T-helper 2 cell treated with Interferon-gamma antibody and Interleukin-4, amounts not matched to agents 5 μg/mL and 100 μg/mL, for 36 hours (primary cell): ENCODE measurements around the gene RAB28.

ENCODE experiments used
- DNase-seq: peaks from one replicate; pipeline ENCODE4 v3.0.0; 2021; ENCODE audit warnings: low spot score
- H3K27ac Mint-ChIP-seq: one replicate; pipeline ENCODE4 v1.8.0; 2021; ENCODE audit warnings: mild to moderate bottlenecking, mixed read lengths
- H3K27me3 Mint-ChIP-seq: one replicate; pipeline ENCODE4 v1.8.0; 2021; ENCODE audit warnings: low read depth, mixed read lengths
- H3K36me3 Mint-ChIP-seq: one replicate; pipeline ENCODE4 v1.8.0; 2021; ENCODE audit warnings: low read depth, mixed read lengths
- H3K4me1 Mint-ChIP-seq: one replicate; pipeline ENCODE4 v1.8.0; 2021; ENCODE audit warnings: low read depth, mixed read lengths
- H3K4me3 Mint-ChIP-seq: one replicate; pipeline ENCODE4 v1.8.0; 2022; ENCODE audit warnings: mild to moderate bottlenecking, moderate library complexity, mixed read lengths
- H3K9me3 Mint-ChIP-seq: one replicate; pipeline ENCODE4 v1.8.0; 2021; ENCODE audit warnings: mixed read lengths

Gene RAB28

DNA sequence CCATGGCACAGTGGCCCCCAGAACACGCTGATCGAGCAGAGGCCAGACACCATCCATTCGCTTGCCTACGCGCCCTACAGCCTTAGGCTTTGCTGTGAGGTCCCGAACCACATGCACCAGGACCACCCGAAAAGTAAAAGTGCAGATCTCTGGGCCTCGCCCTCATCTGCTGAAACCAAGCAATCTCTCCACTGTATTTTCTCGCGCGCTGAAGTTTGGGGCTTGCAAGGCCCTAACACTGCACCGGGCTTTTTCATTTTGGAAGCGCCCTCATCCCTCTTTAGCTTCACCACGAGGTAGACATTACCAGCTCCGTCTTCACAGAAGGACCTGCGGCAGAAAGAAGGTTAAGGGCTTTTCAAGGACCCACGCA lies 39.0 kb upstream of the RAB28 start:
- H3K4me1 Mint-ChIP-seq, result peaks cover 4% of the 10 kb centered on the region
- H3K9me3 Mint-ChIP-seq, result peaks cover 4% of the 10 kb centered on the region
- no peak overlapping the region for H3K27ac Mint-ChIP-seq
- no peak for DNase-seq
- H3K4me3 Mint-ChIP-seq, result no peak overlapping the region
- H3K27me3 Mint-ChIP-seq, result peaks cover 80% of the 10 kb centered on the region
- no peaks in the 10 kb centered on the region for H3K36me3 Mint-ChIP-seq

DNA sequence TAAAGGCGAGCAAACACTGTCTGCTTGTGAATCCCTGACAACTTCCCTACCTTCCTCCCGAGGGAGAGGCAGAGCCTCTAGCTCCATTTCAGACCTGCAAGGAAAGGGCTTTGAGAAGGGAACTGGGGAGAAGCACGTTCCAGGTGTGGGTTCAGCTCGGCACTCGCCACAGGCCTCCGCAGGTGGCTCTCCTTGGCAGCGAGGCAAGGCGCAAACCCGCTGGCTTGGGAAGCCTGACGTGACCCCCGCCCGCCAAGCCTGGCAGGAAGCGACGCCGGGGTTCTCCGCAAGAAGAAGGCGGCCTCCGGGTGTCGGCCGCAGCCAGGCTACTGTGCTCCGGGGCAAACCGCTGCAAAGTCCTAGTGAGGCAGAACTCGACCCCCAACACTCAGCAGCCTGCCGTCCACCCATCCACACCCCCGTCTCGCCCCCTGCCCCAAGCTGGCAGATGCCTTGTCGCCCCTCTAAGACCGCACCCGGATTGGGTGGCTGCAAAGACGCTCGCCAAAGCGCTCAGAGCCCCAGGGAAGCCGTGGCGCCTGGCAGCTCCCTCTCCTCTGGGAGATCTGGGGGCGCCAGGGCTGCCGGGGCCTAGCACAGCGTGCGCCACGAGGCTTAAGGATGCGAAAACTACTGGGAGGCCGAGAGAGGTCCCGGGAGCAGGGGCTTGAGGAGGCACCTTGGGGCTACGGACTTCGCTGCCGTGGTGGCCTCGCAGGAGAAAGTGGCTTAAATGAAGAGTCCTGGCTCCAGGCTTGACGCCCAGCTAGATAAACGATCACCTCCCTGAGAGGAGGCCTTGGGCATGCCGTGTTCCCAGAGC lies 38.4 kb upstream of the RAB28 start:
- no peak overlapping the region for H3K27ac Mint-ChIP-seq
- H3K27me3 Mint-ChIP-seq, result peaks cover 77% of the 10 kb centered on the region
- DNase-seq, result no peak
- H3K36me3 Mint-ChIP-seq, result no peaks in the 10 kb centered on the region
- peaks cover 4% of the 10 kb centered on the region for H3K4me1 Mint-ChIP-seq
- H3K9me3 Mint-ChIP-seq, result peaks cover 4% of the 10 kb centered on the region
- H3K4me3 Mint-ChIP-seq, result no peak overlapping the region

- Mint-ChIP-seq H3K27me3 (peaks cover 73% of the 10 kb centered on the region), H3K4me3 (no peak overlapping the region), H3K27ac (no peak overlapping the region), H3K36me3 (no peaks in the 10 kb centered on the region), H3K4me1 (peaks cover 1% of the 10 kb centered on the region), H3K9me3 (peaks cover 4% of the 10 kb centered on the region)
- no peak for DNase-seq
These were observed 36.9 kb upstream of the RAB28 start for GRCh38 chr4:13521047-13521446.

- no peaks in the 10 kb centered on the region for H3K9me3 Mint-ChIP-seq
- H3K4me3 Mint-ChIP-seq, result no peak overlapping the region
- no peaks in the 10 kb centered on the region for H3K36me3 Mint-ChIP-seq
- H3K27me3 Mint-ChIP-seq, result peaks cover 47% of the 10 kb centered on the region
- no peaks in the 10 kb centered on the region for H3K4me1 Mint-ChIP-seq
- no peak for DNase-seq
- H3K27ac Mint-ChIP-seq, result no peak overlapping the region
These were observed 32.2 kb upstream of the RAB28 start for GRCh38 chr4:13516315-13516860.

DNA sequence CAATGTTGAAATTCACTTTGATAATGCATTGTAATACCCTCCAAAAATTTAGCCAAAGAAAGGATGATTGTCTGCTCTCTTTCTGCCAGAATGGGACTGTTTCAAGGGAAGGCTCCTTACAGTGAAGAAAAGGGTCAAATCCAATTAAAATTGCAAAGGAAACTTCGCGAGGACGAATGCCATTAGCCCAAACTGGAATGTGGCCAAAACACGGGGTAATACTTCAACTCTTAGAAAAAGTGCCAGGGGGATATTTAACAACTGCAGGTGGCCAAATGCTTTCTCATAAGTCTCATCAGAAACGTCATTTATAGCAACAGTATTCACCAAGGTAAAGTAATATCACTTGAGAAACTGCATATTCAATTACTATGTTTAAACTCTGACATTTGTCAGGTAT lies 31.1 kb upstream of the RAB28 start:
- Mint-ChIP-seq H3K4me3 (no peak overlapping the region), H3K27ac (no peak overlapping the region), H3K36me3 (no peaks in the 10 kb centered on the region), H3K4me1 (no peaks in the 10 kb centered on the region), H3K9me3 (no peaks in the 10 kb centered on the region), H3K27me3 (peaks cover 39% of the 10 kb centered on the region)
- no peak for DNase-seq

DNA sequence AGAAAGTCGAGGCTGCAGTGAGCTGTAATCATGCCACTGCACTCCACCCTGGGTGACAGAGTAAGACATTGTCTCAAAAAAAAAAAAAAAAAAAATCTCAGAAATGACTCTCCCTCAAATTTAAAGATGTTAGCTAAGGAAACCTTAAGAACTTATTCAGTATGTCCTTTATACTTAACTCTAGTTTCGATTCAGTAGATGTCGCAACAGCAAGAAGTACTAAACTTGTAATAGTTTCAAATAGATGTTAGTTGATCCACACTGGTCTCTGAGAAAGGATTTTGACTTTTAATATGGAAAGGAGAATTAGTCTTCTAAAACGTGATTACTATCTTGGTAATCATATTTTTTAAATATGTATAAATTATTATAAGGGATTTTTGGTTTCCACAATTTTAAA lies 30.6 kb upstream of the RAB28 start:
- no peak for DNase-seq
- Mint-ChIP-seq H3K27ac (no peak overlapping the region), H3K4me1 (no peaks in the 10 kb centered on the region), H3K36me3 (no peaks in the 10 kb centered on the region), H3K27me3 (peaks cover 38% of the 10 kb centered on the region), H3K9me3 (no peaks in the 10 kb centered on the region), H3K4me3 (no peak overlapping the region)

- H3K4me1 Mint-ChIP-seq, result no peaks in the 10 kb centered on the region
- H3K36me3 Mint-ChIP-seq, result no peaks in the 10 kb centered on the region
- no peak overlapping the region for H3K27ac Mint-ChIP-seq
- peaks cover 27% of the 10 kb centered on the region for H3K27me3 Mint-ChIP-seq
- no peak overlapping the region for H3K4me3 Mint-ChIP-seq
- no peaks in the 10 kb centered on the region for H3K9me3 Mint-ChIP-seq
- no peak for DNase-seq
These were observed 27.0 kb upstream of the RAB28 start for GRCh38 chr4:13511101-13511500.

- Mint-ChIP-seq H3K36me3 (no peaks in the 10 kb centered on the region), H3K27me3 (peaks cover 25% of the 10 kb centered on the region), H3K4me1 (no peaks in the 10 kb centered on the region), H3K4me3 (no peak overlapping the region), H3K27ac (no peak overlapping the region), H3K9me3 (no peaks in the 10 kb centered on the region)
- no peak for DNase-seq
These were observed 25.3 kb upstream of the RAB28 start for GRCh38 chr4:13509442-13509841.

- Mint-ChIP-seq H3K4me1 (no peaks in the 10 kb centered on the region), H3K36me3 (no peaks in the 10 kb centered on the region), H3K27ac (no peak overlapping the region), H3K4me3 (no peak overlapping the region), H3K9me3 (no peaks in the 10 kb centered on the region), H3K27me3 (peaks cover 32% of the 10 kb centered on the region)
- no peak for DNase-seq
These were observed 20.2 kb upstream of the RAB28 start for GRCh38 chr4:13504374-13504773.

- H3K4me3 Mint-ChIP-seq, result no peak overlapping the region
- no peaks in the 10 kb centered on the region for H3K9me3 Mint-ChIP-seq
These were observed 14.3 kb upstream of the RAB28 start for GRCh38 chr4:13498469-13498868.

DNA sequence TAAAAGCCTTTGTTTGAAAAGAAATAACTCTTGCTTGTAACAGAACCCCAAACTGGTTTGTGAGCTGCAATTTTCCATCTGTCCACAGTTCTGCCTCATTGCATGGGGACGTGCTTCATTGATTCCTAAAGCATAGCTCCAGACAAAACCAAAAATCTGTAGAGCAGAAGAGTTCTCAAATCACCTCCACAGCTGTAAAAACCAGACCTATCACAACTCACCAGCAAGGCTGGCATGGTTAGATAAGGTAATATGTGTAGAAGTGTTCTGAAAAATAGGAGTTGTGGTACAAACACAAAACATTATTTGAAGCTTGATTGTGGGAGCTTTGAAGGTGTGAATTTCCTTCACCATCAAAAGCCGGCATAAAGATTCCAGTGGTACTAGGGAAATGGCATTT lies 12.5 kb upstream of the RAB28 start:
- Mint-ChIP-seq H3K36me3 (no peaks in the 10 kb centered on the region), H3K9me3 (no peaks in the 10 kb centered on the region), H3K27ac (no peak overlapping the region)

More at GRCh38 chr4:13498469-13498868, 14.3 kb upstream of the RAB28 start:
- H3K36me3 Mint-ChIP-seq, result no peaks in the 10 kb centered on the region
- peaks cover 34% of the 10 kb centered on the region for H3K27me3 Mint-ChIP-seq
- H3K4me1 Mint-ChIP-seq, result no peaks in the 10 kb centered on the region
- DNase-seq, result no peak
- no peak overlapping the region for H3K27ac Mint-ChIP-seq

GRCh38 chr4:13495753-13496152 lies 11.6 kb upstream of the RAB28 start:
- DNase-seq, result no peak
- Mint-ChIP-seq H3K9me3 (no peaks in the 10 kb centered on the region), H3K36me3 (no peaks in the 10 kb centered on the region), H3K4me3 (no peak overlapping the region), H3K27ac (no peak overlapping the region), H3K27me3 (peaks cover 27% of the 10 kb centered on the region), H3K4me1 (no peaks in the 10 kb centered on the region)

More for the DNA sequence above, 12.5 kb upstream of the RAB28 start:
- Mint-ChIP-seq H3K4me1 (no peaks in the 10 kb centered on the region), H3K4me3 (no peak overlapping the region), H3K27me3 (peaks cover 28% of the 10 kb centered on the region)
- no peak for DNase-seq

DNA sequence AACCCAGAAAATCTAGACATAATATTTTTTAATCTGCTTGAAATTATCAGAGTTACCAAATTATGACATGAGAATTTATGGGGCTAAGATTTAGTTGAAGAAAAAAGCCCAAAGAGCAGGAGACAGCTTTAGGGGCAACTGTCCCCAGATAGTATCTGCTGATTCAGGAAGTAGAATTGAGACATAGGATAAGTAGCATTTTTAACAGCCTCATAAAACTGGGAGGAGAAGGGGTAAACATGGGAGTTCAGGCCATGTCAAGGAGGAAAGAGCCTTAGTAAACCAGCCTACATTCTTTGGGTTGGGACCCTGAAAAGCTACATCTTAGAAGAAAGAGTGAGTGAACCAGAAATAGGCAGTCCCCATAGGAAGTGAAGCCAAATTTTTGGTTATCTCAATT lies 9.7 kb upstream of the RAB28 start:
- Mint-ChIP-seq H3K27ac (no peak overlapping the region), H3K4me3 (no peak overlapping the region), H3K36me3 (no peaks in the 10 kb centered on the region), H3K9me3 (no peaks in the 10 kb centered on the region), H3K4me1 (no peaks in the 10 kb centered on the region), H3K27me3 (peaks cover 27% of the 10 kb centered on the region)
- no peak for DNase-seq

GRCh38 chr4:13492747-13493146 lies 8.6 kb upstream of the RAB28 start:
- Mint-ChIP-seq H3K27ac (no peak overlapping the region), H3K9me3 (peaks cover 2% of the 10 kb centered on the region), H3K4me1 (no peaks in the 10 kb centered on the region), H3K4me3 (no peak overlapping the region), H3K27me3 (peaks cover 28% of the 10 kb centered on the region), H3K36me3 (no peaks in the 10 kb centered on the region)
- no peak for DNase-seq
